ENCODE data around the gene TAAR2.
"Not testable (repeated sequence)": the region's sequence is repeated elsewhere in the genome, so short reads cannot be mapped to it uniquely, and the experiment has no call there.

TAAR2 gene

DNA sequence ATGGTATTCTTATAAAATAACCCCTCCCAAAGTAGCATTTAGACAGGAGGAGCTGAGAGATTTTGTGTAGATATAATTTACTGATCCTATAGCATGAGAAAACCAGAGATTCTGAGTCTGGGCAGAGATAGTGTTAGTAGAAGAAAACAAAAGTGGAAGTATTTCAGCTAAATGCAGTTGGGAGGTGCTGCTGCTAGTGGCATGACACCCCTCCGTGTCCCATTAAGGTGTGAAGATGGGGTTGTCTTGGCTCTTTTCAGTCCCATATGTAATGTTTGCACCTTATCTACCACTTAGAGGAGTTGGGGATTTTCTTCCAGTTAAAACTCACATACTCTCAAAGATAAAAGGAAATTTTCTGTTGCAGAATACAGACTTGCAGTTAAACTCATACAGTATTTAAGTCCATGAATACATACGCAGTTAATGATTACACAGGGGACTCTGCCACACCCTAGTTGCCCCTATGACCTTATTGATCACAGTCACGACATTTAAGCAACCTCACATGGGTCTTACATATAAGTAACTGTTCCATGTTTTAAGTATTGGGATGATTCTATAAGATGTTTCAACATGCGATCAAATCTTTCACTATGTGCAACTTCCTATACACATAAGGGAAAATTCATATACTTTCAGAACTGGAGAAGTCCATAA lies 11.5 kb downstream of the TAAR2 start:
- DNase-seq = no peak

DNA sequence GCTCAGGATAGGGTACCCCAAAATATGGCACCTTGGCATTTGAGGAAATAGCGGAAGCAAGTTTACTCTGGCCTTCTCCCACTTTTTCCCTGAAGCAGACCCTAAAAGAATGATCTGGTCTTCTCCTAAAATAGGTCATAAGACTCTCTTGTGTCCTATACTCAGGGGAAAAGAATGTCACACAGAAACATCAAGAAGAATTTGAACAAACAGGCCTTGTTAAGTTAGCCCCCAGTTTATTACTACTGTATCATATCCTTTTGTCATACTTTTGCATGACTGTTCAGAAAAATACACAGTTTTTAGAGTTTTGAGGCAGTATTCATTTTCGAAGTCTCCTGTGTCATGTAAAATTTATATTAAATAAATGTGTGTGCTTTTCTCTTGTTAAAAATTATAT lies 12.5 kb downstream of the TAAR2 start:
- no peak for DNase-seq

DNA sequence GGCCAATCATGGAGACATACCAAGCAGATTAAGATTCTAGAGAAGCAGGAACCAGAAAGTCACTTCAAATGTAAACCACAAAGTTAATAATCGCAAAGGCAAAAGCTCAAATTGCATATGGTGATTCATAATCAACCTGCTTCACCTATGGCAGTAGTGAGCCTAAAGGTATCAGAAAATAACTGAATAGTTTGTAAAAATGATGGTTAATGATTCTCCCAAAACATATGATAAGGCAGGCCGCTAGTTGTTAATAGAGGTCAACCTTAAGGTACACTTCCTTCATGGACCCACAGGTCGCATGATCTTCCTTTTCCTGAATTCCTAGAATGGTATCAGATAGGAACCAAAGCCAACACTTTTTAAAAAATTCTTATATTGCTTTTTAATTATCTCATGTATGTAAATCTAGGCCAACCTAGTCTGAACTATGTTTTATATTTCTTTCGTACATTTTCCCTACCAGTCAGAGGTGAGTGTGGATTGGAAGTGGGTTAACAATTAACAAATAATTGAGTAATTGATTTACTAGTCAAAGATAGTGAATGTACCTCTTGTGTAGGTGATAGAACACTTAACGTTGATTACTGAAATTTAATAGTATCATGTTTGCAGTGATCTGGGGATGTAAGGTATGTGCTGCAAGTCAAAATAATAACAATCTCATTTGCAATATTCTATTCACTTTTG lies 16.4 kb downstream of the TAAR2 start:
- no peak for DNase-seq

DNA sequence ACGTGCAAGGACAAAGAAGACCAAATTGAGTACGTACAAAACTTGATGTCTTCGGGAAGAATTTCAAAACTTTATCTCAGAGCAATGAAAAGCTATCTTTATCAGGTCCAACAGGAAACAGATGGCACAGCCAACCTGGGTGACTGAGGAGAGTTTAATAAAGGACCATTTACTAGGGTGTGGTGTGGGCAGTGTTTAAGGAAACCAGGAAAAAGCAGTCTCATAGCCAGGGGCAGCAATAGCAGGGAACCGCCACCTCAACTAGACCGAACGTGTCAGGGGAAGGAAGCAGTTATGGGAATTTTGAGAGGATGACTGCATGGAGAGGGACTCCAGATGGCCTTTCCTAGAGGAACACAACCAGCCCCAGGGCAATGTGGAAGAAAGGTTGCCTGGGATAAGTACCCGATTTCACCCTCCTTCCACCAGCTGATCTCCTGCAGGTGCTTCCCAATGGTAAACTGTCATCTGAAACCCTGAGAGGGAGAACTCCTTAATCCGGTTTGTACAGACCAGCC lies 19.4 kb downstream of the TAAR2 start:
- DNase-seq = no peak

DNA sequence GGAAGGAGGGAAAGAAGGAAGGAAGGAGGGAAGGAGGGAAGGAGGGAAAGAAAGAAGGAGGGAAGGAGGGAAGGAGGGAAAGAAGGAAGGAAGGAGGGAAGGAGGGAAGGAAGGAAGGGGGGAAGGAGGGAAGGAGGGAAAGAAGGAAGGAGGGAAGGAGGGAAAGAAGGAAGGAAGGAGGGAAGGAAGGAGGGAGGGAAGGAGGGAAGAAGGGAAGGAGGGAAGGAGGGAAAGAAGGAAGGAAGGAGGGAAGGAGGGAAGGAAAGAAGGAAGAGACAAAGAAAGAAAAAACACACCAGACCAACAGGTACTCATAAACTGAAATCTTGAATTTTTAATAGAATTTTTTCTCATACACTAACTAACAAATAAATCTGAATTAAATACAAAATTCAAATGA lies 23.2 kb downstream of the TAAR2 start:
- DNase-seq = not testable (repeated sequence)

DNA sequence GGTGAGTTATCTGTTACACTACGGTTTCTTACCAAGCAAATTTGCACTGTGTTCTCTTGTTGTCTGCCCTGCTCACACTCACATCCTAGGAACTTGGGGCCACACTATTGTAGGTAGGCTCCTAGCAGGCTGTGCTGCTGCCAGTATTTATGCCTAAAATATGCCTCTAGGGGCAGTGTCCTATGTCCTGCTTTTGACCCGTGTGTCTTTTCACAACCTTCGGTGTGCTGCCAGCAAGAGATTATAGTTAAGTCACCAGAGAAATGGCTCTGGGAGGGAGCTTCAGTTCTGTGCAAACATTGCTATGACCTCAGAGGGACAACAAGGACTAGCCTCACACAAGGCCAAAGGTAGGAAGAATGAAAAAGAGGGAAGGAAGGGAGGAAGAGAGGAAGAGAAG lies 25.6 kb downstream of the TAAR2 start:
- DNase-seq = no peak

DNA sequence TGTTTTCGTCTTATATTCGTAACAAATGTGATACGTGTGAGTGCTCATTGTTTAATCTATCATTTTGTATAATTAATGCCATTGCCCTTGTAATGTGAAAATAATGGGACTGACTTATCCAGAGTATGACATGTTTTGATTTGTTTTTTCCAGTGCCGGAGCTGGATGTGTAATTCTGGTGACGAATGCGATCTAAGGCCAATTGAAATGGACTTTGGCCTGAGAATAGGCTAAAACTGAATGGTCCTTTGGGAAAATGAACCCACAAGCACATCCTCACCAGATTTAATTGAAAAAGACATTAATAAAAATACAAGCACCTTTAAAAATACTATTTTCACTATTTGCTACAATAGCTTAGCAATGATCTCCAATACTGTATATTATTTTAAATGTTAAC lies 27.9 kb downstream of the TAAR2 start:
- DNase-seq = no peak

DNA sequence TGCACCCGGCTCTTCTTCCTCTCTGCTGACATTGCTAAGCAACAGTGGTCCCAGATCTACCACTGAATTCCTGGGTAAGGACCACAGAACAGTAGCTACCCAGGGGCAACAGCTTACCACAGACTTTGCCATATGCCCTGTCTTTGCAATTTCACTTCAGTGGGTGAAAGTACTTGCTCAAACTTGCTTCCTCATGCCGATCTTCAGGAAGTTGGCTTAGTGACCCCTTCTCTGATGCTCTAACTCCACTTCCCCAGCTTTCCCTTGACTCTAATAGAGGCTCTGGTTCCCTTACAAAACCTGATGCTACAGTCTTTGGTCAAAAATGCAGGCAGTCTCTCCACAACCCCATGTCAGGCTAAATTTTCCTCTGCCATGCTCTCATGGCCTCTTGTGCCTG lies 31.2 kb downstream of the TAAR2 start:
- DNase-seq = no peak

DNA sequence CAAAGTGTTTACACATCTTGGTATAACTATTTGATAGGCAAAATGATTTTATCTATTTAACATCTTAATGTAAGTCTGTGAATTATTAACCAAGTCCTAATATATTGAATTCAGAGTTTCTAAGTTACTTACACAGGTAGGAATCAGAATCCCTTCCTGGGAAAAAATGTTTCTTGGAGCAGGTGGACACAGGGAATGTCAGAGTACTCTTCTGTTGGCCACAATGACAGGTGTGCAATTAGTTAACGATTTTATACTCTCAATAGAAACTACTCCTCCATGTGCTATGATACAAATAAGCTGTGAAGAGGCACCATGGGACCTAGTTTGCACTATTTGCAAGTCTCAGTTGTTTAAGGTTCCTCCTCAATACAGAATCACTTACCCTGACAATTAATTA lies 33.7 kb downstream of the TAAR2 start:
- DNase-seq = no peak

DNA sequence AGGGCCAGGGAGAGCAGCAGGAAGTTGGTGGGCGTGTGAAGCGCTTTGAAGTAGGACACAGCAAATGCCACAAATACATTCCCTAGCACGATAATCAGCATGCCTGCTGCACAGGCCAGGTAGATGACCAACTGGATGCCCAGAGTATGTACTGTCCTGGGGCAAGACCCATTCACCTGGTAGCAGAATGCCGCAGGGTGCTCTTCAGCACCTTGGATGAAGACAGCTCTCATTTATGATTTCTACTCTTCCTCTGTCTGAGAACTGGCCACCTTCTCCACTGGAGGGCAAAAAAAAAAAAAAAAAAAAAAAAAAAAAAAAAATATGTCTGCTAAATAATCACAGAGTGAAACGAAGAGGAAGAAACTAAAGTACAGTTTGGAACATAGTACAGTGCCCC lies 34.6 kb downstream of the TAAR2 start, which contains the start of gene TAAR5:
Gene TAAR5 (minus strand): TSS at position 288 of the 400 bp plus-strand sequence. CDS start 55 bp downstream, at position 233.
- DNase-seq = no peak

DNA sequence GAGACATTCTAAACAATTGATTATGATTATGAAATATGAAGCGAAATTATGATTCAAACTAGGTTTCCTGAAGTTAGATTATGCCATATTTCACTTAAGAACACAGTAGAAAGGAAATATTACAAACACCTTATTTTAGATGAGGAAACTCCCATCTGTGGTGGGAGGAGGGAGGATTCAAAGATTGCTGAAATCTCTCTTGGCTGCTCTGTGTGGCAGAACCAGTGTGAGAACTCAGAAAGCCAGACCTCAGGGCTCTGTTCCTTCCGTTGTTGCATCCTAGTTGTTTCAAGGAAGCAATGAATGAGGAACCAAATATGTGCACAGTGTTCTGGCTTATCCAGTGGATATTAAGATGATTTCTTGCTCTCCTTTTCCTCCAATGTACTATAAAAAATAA lies 36.7 kb downstream of the TAAR2 start:
- DNase-seq = no peak

DNA sequence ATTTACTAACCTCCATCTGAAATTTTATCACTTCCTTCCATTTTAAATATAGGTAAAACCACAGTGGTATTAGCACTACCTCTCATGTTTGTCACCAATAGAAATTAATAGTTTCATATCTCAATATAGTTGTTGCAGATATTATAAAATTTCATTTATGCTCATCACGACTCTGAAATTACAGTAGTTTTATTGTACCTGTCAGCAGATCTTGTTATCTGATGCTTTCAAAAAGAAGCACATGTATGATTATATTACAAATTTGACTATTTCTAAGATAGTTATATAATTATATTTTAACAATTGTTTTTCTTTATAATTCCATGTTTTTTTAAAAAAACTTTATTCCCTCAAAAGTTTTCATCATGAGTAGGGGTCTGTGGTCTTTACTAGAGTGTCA lies 39.4 kb downstream of the TAAR2 start:
- no peak for DNase-seq

DNA sequence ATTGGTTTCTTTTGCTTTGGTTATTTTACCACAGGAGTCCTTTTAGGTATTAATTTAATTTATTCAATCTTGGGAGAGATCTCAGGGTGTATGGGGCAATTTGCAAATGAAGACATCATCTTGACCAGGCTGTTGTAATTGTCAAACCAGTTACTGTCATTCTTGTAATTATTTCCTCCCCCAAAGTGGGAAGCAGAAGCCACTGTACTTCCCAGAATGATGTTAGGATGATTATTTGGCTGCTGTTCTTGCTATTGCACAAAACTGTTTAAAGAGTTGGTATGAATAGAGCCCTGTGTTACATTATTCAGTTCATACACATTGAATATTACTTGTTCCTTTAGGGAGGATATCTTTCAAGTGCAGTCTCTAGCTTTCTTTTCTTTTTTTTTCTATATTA lies 52.3 kb downstream of the TAAR2 start:
- no peak for DNase-seq

DNA sequence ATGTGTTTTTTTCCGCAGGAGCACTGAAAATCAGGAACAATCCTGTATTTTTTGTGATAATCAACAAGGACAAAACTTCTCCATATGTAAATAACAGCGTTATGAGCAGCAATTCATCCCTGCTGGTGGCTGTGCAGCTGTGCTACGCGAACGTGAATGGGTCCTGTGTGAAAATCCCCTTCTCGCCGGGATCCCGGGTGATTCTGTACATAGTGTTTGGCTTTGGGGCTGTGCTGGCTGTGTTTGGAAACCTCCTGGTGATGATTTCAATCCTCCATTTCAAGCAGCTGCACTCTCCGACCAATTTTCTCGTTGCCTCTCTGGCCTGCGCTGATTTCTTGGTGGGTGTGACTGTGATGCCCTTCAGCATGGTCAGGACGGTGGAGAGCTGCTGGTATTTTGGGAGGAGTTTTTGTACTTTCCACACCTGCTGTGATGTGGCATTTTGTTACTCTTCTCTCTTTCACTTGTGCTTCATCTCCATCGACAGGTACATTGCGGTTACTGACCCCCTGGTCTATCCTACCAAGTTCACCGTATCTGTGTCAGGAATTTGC lies 53.8 kb downstream of the TAAR2 start, which contains the start of gene TAAR6:
Gene TAAR6 (plus strand): TSS at position 102 of the 557 bp plus-strand sequence. CDS start 0 bp downstream, at position 102.
- no peak for DNase-seq

DNA sequence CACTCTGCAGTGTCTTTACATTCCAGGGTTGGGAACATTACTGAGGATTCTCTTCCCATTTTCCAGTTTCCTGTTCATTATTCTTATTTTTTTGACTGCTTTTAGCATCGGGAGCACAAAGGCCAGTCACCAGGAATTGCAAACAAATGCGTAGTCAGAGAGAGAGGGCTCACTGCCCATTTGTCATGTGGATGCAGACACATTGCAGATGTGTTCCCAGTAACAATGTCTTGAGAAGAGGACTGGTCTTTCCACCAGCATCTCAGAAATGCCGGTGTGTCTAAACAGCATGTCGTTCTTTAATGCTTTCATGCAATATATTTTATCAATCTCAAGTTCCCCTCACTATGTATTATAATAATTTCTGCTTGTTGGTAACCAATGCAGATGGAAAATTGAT lies 54.9 kb downstream of the TAAR2 start:
- no peak for DNase-seq

DNA sequence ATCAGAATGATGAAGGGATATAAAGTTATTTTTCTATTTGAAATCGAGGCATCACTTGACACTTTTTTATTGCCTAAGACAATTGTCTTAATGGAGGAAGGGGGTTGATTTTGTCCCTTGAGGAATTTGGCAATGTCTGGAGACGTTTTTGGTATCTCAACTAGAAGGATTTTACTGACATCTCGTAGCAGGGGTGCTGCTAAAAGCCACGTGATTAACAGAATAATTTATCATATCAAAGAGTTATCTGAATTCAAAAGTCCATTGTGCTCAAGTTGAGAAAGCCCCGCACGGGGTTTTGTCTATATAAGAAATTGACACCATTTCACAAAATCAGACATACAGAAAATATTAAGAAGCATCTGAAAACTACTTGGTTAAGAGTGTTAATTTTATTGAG lies 55.5 kb downstream of the TAAR2 start:
- DNase-seq = no peak

DNA sequence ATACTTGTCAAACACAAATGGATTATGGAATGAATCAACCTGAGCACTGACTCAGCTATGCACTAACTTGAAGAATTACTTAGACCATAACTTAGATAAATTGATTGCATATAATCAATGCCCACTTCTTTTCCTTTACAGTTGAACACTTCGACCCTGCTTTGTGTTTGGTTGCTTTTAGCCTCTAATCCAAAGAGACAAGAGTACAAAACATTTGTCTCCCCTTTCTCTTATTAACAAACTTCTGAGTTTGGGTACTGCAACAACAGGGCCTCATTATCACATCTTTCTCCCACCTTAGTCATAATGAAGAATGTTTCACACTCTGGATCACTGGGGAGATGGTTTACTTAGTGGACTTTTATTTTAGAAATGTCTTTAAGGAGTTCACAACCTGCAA lies 56.5 kb downstream of the TAAR2 start:
- DNase-seq = no peak
